HG02840 (cell line): Measurements from ENCODE around the gene COPS2.
"Not testable (repeated sequence)": the region's sequence is repeated elsewhere in the genome, so short reads cannot be mapped to it uniquely, and the experiment has no call there.

Experiments
- ATAC-seq: cut with Tn5 transposase; IDR thresholded peaks from one replicate; pipeline ENCODE4 v1.9.1; 2021; ENCODE audit warnings: mild to moderate bottlenecking, moderate library complexity, moderate number of reproducible peaks; ENCODE audit not compliant: unreplicated experiment, low FRiP score

Gene COPS2

DNA sequence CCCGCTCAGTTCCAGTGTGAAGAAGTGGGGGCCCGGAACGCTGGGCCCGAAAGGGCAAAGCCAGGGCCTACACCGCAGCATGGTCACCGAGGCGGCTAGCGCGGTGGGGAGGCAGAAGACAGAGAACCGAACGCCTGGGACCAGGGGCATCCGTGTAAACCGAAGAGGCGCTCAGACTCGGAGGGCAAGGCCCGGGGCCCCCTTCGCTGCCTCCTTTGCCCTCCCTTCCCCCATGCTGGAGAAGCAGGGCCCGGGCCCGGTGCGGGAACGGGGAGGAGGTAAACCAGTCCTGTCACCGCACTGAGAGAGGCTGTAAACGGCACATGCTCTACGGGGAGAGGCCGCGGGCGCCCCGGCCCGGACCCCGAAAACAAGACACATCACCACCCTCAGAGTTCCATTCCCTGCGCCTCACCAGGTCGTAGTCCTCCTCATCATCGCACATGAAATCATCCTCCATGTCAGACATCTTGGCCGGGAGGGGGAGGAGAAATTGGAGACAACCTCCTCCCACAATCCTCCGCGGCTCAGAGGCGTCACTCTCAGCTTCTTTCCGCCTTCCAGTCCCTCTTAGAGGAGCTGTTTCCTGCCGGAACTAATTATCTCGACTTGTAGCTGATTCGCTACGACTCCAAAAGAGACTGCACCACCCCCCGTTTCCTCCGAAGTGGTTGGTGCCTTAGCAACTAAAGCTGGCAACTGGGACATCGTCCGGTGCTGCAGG lies at the start of gene COPS2:
Gene COPS2, minus strand, starts transcription at position 490 of the 724 bp plus-strand sequence. Its CDS starts 21 bp downstream, at position 469.
- peak; percentile 93 for ATAC-seq

DNA sequence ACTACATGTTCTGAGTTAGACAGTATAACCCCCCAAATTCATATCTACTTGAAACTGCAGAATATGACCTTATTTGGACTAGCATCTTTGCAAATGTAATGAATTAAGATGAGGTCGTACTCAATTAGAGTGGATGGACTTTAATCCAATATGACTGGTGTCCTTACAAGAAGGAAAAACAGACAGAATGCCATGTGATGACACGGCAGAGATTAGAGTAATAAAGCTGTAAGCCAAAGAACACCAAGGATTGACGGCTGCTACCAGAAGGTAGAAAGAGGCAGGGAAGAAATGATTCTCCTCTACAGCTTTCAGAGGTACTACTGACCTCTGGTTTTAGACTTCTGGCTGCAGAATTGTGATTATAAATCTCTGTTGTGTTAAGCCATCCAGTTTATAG lies 44.9 kb upstream of the COPS2 start:
- ATAC-seq: no peak

DNA sequence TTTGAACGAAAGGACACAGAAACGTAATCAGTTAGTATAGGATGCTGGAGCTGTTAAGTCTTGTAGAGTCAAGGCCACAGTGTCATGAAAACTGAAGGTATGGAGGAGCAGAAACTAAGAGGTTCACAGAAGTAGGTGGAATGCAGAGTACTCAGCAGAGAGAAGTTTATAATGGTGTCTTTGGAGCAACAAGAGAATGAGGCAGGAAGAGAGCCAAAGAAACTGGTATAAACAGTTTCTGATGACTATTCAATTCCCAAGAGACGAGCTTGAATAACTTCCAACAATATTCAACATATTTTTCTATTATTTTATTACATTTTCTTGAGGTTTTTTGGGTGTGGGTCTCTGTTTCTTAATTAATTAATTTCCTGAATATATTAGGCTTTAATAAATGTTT lies 44.3 kb upstream of the COPS2 start:
- no peak for ATAC-seq

DNA sequence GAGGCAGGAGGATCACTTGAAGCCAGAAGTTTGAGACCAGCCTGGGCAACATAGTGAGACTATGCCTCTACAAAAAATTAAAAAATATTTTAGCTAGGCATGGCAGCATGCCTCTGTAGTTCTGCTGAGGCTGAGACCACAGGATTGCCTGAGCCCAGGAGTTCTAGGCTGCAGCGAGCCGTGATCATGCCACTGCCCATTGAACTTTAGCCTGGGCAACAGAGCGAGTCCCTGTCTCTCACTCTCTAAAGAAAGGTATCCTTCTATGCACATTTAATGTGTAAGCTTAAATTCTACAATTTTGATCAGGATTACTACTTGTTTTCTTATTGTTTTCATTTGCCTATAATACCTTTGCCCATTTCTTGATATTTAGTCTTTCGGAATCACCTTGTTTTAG lies 41.5 kb upstream of the COPS2 start:
- no peak for ATAC-seq

DNA sequence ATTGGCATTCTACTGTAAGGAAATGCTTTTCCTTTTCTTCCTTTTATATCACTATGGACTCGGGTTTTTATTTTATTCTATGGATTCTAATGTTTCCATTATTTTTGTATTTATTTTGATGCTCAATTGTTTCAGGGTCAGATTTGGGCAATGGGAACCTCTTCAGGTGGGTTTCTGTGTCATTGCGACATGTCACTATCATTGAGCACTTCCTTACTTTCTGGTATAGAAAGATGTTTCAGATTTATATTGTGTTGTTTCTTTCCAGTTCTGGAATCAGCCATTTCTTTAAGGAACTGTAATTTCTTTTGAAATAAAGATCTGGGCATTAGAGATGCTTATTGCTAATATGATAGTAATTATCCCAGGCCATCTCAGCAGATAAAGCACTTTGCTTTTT lies 36.5 kb upstream of the COPS2 start:
- no peak for ATAC-seq

DNA sequence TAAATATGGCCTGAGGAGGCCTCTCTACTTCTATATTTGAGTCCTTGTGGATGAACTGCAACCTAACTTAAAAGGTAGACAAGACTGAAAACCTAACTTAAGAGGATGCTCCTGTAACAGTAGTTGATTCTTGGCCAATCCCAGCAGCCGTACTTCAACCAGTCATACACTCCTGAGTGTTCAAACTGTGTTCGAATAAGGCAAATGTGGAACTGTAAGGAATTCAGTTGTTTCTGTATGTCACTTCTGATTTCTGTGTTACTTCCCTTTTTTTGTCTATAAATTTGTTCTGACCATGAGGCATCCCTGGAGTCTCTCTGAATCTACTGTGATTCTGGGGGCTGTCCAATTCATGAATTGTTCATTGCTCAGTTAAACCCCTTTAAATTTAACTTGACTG lies 35.2 kb upstream of the COPS2 start:
- ATAC-seq: no peak

DNA sequence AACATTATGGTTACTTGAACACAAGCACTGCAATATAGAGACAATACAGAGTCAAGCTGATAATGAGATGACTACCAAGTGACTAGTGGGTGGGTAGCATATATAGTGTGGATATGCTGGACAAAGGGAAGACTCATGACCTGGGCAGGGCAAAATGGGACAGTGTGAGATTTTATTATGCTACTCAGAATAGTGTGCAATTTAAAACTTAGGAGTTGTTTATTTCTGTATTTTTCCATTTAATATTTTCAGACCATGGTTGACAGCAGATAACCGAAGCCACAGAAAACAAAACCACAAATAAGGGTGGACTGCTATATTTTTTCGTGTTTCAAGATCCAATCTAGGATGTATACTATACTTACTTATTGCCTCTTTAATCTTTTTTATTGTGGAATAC lies 34.2 kb upstream of the COPS2 start:
- no peak for ATAC-seq

DNA sequence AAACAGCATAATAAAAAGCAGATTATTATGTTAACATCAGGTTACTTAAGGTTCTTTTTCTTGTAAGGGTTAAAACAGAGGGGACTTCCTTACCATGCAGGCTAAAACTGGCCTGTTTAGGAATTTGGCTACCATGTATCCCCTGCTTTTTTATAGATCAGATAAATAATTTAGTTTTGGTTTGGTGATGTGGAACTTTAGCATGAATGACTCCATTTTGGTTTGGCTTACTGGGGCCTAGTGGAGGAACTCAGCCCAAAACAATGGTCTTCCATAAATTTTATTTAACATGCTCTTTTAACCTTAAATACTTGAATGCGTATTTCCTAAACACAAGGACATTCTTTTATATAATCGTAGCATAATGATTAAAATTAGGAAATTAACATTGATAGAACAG lies 33.5 kb upstream of the COPS2 start:
- ATAC-seq: no peak

DNA sequence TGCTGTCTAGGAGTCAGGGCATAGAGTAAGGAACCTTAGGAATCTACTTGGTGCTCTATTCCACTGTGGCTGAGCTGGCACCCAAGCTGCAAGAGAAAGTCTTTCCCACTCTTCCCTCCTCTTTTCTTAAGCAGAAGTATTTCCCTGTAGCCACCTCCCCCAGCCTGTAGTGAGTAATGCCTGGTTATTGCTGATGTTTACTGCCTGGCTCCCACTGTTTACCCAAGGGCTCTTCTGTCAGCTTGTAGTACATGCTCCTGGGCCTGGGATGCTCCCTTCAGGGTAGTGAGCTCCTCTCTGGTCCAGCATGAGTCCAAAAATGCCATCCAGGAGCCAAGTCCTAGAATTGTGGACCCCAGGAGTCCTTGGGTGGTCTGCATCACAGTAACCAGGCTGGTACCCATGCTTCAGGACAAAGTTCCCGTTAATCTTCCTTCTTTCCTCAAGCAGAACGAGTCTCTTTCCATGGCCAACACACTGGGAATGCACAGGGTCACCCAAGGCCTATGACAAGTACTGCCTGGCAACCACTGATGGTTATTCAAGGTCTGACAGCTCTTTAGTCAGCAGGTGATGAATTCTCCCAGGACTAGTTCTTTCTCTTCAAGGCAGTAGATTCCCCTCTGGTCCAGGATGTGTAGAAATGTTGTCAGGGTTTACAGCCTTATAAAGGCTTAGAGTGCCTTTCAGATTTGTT lies 32.3 kb upstream of the COPS2 start:
- no peak for ATAC-seq

DNA sequence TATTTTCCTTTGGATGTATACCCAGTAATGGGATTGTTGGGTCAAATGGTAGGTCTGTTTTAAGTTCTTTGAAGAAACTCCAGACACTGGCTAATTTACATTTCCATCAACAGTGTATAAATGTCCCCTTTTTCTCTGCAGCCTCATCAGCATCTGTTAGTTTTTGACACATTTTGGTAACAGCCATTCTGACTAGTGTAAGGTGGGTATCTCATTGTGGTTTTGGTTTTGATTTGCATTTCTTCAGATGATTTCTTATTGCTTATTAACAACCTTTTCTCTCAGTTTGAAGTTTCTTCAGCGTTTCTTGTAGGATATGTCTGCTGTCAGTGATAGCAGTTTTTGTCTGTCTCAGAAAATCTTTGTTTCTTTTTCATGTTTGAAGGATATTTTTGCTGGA lies 30.1 kb upstream of the COPS2 start:
- ATAC-seq: peak; percentile 72

DNA sequence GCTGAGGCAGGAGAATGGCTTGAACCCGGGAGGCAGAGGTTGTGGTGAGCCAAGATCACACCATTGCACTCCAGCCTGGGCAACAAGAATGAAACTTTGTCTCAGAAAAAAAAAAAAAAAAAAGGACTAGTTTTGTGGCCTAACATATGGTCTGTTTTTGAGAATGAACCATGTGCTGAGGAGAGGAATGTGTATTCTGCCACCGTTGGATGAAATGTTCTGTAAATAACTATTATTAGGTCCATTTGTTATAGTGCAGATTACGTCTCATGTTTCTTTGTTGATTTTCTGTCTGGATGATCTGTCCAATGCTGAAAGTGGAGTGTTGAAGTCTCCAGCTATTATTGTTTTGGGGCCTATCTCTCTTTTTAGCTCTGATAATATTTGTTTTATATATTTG lies 28.3 kb upstream of the COPS2 start:
- ATAC-seq: not testable (repeated sequence)

DNA sequence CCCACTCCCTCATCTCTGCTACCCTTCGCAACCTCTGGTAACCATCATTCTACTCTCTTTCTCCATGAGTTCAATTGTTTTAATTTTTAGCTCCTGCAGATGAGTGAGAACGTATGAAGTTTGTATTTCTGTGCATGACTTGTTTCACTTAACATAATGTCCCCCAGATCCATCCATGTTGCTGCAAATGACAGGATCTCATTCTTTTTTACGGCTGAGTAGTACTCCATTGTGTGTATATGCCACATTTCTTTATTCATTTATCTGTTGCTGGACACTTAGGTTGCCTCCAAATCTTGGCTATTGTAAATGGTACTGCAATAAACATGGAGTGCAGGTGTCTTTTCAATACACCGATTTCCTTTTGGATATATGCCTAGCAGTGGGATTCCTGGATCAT lies 26.7 kb upstream of the COPS2 start:
- no peak for ATAC-seq

DNA sequence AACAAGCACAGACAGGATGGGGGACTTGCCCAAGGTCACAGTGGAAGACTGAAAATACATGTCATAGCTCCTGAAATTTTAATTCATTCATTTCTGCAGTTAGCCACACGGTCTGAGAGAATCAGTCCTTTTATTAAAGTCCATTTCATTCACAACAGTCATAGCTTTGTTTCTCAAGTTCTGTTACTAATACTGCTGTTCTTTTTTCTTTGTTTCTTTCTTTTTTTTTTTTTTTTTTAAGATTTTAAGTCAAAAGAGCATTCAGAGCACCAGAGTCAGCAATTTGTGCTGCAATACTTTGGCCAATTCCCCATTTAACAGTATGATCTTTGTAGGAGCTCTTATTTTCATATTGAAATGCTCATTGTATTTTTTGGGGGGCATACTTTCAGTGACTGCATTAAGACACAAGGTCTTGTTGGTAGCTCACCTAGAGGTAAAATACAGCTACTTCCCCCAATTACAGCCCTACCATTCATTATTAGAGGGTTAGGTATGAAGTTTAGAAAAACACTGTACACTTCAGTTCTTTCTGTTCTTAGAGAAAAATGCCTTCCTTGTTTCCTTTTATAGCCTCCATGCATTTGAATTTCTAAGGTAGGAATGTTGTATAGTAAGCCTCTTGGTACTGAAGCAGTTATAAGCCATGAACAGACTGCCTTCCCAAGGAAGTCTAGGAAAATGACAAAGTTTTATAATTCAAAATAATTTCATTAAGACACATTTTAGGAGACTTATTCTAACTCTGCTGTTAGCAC lies 24.2 kb upstream of the COPS2 start:
- no peak for ATAC-seq

DNA sequence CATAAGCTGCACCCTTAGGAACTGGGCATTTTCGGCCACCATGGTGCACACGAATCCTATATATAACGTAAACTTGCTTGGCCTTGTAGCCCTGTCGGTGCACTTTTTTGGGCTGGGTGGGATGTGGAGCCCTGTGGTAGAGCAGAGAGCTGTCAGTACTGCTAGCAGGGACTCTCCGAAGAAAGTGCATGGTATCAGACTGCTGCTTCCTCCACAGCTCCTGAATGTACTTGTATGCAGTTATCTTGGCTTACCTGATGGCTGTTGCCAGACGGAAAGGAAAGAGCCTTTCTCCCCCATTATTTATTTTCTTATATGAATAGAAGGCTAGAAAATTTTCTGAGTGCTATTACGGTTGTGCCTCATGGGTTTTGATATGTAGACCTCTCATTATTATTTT lies 23.1 kb upstream of the COPS2 start:
- no peak for ATAC-seq

DNA sequence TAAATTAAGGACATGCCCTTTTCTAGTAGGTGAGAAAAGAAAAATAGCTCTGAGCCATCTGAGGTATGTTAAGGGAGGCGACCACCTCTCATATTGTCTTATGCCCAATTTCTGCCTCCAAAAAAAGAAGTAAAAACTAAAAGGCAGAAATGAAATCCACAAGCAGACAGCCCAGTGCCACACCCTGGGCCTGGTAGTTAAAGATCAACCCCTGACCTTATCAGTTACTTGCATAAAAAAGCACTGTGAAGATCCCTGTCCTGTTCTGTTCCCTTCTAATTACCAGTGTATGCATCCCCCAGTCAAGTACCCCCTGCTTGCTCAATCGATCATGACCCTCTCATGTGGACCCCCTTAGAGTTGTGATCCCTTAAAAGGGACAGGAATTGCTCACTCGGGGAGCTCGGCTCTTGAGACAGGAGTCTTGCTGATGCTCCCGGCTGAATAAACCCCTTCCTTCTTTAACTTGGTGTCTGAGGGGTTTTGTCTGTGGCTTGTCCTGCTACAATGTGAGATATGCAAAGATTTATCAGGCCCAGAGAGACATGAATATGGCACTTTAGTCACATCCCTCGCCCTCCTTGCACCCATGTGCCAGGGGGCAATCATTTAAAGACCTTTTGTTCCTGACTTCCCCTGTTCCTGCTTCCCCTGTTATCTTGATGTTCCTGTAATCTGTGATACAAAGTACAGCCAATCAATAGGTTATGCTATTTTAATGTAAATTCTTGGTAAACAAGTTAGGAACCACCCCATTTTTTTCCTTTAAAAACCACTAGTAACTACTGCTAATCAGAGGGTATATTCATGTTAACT lies 20.4 kb upstream of the COPS2 start:
- ATAC-seq: not testable (repeated sequence)

DNA sequence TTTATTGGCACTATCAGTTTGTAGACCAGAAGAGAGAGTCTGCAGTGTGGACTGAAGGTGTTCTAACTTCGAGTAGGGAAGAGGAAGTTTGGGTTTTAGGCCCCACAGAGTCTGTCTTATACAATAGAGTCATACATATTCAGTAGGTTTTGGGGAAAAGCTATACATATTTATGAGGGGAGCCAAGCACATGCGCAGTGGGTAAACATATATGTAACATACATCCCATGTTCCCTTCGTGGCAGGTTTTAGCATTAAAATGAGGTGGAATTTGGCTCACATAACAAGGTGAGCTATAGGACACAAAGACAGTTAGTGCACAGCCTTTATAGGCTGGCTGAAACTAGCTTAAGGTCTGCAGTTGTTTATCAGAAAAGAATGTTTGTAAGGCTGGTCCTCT lies 19.5 kb upstream of the COPS2 start:
- no peak for ATAC-seq

DNA sequence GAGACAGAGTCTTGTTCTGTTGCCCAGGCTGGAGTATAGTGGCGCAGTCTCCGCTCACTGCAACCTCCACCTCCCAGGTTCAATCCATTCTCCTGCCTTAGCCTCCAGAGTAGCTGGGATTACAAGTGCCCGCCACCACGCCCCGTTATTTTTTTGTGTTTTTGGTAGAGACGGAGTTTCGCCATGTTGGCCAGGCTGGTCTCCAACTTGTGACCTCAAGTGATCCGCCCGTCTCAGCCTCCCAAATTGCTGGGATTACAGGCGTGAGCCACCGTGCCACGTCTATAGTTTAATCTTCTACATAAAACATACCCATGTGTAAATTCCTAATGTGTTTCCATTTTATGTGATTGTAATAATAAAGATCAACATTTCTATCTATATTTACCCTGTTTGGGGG lies 16.4 kb upstream of the COPS2 start:
- no peak for ATAC-seq

DNA sequence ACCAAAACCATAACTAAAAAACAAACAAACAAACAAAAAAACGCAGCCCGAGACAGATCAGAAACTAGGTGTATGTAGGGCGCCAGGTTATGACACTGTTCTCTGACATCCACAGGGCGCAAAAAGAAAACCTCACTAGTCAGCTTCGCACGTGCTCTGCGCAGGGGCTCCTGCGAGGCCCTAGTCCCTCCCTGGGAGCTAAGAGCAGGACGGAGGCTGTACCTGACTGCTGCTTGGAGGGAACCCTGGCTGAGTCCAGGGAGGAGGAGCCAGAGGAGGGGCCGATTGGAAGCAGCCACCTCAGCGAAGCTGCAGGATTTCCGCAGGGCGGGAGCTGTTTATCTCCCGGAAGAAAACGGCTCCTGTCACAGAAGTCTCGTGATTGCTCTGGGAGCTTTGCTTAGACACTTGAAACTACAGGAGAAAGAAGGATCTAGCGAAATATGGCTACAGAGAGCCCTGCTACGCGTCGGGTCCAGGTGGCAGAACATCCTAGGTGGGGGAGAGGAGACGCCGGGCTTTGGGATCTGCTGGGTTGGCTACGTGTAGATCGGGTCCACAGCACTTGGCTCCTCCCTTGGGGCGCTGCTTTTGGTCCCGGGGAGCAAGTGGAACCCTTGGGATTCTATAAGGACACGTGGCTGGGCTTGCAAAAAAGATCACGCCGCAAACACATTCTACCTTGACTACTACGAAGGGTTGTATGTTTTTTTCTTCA lies 14.6 kb upstream of the COPS2 start, which contains the start of gene GALK2:
Gene GALK2, plus strand, starts transcription at position 368 of the 718 bp plus-strand sequence. Its CDS starts 76 bp downstream, at position 444.
- peak; percentile 89 for ATAC-seq

DNA sequence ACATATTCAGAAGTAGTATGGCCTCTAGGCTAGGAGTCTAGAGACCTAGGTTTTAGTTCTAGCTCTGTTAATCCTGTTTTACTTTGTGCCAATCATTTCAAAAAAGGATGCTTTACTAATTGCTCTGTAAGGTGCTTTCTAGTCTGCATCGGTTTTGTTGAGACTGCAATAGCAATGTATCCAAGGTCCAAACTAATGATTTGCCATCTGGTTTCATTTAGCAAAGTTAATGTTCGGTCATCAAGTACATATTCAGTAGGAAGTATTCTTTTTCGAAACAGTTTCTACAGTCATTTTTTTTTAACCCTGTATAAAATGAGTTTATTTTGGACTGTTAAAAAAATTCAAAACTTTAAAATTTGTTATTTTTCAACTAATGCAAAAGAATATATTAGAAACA lies 12.6 kb upstream of the COPS2 start:
- no peak for ATAC-seq

DNA sequence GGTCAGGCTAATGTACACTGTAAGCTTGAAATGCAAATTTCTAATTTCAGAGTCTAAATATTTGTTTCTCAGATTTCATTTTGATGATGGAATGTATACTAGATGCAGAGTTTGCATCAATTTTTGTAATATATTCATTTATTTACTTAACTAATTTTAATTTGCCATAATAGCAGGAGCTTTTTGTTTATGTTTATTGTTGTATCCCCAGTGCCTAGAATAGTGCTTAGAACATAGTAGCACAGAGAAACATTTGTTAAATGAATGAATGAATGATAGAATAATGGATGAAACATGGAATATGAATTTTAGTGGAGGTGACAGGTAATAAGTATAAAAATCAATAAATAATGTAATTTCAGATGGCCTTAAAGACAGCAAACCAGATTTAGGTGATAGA lies 9.5 kb upstream of the COPS2 start:
- ATAC-seq: no peak
